GM18868 (cell line): ENCODE measurements around the gene ADAM19.

Source experiments
- ATAC-seq: cut with Tn5 transposase; IDR thresholded peaks from one replicate; pipeline ENCODE4 v1.9.1; 2021; ENCODE audit warnings: mild to moderate bottlenecking, moderate library complexity; ENCODE audit not compliant: unreplicated experiment

The ADAM19 gene

DNA sequence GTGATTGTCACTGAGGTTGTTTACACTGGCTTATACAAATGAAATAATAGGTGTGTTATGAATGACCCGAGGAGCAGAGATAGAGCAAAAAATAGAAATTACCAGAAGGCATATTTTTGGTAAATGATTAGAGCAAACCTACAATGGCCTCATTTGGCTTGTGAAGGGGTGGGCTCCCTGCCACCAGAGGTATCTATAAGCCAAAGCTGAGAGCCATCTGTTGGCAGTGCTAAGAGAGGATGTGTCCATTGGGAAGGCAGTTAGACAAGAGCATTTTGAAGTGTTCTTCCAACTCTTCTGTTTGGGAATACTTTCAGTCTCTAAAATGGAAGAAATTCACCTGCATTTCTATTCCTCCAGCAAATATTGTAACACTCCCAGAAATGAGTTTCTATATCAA lies 104.9 kb downstream of the ADAM19 start:
- ATAC-seq: no peak

DNA sequence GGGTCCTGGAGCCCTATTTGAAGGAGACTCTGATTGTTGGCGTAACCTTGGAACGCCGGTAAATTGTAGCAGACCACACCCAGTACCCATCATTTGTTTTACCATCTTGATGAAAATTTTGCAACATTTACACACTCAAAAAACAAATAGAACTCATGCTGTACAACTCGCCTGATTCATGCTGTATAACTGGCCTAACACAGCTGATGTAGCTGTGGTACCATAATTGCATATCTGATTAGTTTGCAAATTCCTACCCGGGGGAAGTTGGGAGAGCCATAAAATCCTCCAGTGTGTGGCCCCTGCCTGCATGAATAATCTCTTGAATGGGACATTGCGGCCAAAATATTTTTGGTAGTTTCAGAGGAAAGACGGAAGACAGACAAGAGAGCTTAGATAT lies 105.9 kb downstream of the ADAM19 start:
- no peak for ATAC-seq

DNA sequence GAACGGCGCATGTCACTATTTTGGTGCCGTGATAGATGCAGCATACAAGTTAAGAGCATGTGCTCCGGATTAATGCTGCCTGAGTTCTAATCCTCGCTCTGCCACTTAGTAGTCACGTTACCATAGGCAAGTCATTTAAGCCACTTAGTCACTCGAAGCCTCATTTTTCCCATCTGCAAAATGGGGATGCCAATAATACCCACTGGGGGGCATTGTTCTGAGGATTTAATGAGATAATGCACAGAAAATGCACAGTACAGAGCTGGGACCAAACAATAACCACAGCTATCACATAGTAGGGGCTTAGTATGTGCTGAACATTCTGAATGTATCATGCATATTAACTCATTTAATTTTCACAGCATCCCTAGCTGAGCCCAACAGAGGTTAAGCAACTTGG lies 106.5 kb downstream of the ADAM19 start:
- ATAC-seq: no peak

DNA sequence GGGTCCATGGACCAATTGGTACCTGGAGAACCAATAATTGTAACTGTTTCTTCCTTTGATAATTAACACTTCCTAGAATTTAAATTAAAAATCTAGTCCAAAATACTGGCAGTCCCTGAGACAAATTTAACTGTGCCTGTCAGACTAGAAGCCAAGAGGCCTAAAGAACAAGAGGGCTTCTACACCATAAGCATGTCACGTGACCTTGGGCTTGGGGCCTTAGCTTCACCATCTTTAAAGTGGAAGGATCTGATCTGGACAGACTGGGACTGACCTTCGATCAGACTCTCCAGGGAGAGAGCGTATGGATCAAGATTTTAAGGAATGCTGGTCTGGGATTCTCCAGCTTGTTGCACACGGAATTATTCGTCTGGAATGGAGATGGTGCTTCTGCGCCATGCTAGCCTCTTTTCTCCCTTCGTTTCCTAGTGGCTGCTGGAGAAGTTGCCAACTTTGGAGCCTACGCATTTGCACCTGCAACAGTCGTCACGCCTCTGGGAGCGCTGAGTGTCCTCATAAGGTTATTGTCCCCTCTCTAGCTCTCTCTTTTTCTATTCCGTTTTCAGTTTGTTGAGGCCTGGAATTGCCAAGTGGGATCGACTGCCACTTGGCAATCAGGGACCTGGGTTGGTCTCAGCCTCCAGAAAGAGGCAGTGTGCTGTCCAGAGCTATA lies 107.1 kb downstream of the ADAM19 start:
- ATAC-seq: no peak

DNA sequence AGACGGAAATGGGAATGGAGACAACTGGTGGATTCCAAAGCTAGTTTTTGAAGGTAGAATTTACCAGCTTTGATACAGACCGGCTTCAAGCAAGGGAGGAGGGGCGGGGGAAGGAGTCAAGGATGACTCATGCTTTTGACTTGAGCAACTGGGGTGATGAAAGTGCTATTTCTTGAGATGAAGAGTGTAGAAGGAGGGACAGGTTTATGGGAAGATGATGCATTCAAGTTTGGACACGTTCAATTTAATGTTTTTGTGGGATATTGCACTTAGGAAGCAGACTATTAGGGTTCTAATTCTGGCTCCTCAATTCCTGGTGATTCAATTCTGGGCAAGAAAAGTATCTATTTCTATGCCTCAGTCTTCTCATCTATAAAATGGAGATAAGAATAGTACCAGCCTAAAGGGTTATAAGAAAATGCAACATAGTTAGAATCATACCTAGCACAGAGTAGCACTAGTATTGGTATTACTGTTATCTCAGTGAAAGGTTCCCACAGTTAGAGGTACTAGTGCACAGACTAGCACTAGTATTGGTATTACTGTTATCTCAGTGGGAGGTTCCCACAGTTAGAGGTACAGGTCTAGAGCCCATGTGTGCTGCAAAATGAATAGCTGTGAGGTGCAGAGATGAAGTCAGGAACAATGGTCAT lies 110.9 kb downstream of the ADAM19 start:
- ATAC-seq: peak; percentile 95

DNA sequence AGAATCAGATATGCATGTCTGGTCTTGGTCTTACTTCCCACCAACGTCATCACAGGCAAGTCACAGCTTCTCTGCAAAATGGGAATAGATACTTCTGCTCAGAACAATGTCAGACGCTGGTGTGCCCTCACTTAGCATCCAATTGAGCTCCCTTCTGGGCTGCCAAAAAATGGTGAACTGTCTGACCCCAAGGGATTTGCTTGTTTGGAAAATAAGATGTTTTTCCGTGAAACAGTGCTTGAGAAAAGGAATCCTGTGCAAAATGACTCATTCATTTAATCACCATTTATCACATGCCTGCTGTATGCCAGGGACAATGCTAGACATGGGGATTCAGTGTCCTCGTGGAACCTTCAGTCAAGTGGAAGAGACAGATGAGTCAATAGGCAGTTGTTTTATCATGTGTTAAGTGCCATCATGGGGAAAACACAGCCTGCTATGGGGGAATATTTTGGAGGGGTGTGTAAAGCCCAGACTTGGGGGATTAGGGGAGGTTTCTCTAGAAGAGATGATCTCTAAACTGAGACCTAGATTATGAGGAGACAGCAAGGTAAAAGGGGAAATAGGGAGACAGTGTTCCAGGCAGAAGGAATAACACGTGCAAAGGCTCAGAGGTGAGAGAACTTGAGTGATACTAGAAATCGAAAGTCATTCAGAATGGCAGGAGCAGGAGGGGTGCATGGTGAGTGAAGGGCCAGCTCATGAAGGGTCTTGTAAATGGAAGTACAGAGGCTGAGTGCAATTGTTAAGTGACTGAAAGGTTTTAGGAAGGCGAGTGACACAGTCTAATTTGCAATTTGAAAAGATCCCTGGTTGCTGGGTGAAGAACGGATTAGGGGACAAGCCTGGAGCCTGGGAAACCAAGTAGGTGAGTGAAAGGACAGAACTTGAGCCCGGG lies 111.7 kb downstream of the ADAM19 start:
- ATAC-seq: peak; percentile 1

DNA sequence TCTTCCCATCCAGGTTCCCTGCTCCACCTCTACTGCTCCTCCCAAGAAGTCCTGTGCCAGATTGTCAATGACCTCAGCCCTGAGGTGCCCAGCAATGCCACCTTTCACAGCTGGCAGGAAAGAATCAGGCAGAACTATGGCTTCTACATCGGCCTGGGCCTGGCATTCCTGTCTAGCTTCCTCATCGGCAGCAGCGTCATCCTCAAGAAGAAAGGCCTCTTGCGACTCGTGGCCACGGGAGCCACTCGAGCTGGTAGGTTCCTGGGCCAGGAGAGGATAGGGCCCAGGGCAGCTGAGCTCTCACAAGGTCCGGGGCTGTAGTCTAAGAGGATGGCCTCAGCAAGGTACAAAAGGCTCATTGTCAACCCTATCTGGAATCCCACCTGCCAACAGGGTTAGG lies 112.5 kb downstream of the ADAM19 start:
- no peak for ATAC-seq

DNA sequence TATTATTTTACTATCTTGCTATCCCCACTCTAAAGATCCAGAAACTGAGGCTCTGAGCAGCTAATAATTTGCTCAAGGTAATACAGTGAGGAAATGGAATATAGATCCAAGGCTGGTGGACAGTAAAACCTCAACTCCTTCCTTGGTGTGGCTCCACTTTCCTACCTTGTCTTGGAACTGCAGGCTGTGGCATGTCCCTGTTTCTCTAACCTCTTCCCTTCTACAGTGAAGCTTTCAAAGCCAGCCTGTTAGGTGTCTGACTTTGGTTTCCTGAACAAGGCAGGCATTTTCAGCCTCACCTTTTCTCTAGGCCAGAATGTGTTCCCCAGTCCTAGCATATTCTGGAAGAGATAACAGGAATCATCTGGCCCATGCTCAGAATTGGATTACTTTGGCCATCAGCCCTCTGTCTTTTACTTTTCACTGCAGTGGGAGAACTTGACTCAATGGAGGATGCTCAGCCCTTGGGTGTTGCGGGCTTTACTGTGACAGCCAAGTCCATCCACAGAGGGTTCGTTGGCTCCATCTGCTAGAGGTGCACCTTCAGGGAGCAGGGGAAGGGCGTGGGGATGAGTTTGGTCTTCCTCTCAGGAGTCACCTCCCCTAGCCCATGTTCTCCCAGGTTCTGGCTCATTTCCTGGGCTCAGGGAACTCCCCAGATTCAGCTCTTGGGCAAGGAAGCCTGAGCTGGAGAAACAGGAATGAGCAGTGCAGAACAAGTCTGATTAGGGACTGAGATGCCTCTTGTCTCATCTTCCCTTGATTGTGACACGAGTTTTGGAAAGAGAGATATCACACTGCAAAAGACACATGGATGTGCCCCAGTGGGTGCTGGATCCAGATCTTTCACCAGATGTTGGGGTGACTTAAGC lies 114.4 kb downstream of the ADAM19 start:
- no peak for ATAC-seq

DNA sequence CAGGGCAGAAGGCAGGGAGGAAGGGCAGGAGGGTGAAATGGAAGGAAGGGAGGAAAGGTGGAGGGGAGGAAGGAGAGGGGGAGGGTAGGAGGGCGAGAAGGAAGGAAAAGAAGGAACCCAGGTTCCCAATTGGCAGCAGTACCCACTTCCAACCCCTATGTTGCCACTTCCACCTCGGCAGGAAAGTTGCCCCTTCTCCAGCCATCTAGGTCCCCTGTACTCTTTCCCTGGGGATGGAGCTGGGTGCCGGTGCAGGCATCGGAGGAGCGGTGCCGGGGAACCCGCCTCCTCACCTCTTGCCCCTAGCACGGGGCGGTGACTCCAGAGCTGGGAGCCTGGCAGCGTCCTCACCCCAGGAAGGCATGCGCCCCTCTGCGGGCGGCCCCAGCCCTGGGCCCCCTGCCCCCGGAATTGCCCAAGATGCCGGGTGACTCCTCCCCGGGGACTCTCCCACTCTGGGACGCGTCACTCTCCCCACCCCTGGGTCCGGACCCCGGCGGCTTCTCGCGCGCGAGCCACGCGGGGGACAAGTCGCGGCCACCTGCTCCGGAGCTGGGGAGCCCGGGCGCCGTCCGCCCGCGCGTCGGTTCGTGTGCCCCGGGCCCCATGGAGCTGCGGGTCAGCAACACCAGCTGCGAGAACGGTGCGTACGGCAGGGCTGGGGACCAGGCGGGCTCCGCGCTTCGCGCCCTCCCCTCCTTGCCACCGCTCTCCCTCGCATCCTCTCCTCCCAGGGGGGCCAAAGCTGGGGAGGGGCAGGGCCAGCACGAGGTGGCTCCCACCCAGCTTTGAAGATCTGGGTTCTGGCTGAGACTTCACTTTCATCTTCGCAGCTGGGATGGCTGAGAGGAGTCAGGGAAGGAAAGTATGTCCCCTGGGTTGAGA lies 115.6 kb downstream of the ADAM19 start, which contains the start of gene NIPAL4:
NIPAL4 (plus strand) TSS at position 499 of the 885 bp plus-strand sequence; CDS start at position 607, 108 bp downstream.
- ATAC-seq: no peak

DNA sequence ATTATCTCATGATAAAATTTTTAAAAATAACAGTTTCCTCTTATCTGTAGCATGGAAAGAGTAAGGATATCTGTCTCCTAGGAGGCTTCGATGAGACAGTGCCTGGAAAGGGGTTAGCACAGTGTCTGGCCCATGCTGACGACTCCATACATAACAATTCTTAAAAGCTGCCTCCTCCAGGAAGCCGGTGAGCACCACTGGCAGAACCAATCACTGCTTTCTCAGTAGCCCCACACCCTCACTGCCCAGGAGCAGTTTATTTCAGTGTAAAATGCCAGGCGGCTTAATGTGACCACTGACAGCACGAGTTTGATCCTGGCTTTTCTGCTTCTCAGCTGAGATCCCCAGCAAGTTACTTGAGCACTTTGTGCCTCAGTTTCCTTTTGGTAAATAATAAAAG lies 116.7 kb downstream of the ADAM19 start:
- ATAC-seq: no peak

DNA sequence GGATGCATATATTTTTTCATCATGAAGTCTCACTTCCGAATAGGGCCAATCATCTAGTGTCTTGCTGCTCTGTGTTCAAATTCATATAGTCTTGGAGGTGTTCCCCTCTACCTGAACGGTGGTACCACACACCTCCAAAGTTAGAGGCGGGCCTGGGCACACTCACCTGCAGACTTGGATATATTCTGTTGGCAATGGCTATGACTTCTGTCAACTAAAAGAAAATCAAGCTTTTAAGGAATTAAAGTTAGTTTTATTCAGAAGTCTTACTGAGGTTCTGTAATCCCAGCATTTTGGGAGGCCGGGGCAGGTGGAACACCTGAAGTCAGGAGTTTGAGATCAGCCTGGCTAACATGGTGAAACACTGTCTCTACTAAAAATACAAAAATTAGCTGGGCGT lies 118.2 kb downstream of the ADAM19 start:
- no peak for ATAC-seq

DNA sequence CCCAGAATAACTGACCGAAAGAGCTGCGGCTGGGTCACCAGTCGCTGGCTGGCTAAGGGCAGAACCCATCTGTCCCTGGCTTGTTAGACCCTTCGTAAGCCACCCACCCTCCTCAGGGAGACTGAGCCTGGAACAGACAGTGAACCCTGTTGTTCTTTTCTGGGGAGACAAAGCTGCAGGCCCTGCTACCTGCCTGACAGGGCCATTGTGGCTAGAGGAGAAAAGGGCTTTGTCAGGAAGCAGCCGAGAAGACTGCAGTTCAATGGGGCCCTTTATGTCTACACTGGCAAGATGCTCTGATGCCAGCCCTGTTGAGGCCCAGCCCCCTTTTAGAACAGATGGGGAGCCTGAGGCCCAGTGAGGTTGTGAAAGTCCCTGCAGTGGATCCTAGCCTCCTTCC lies 119.3 kb downstream of the ADAM19 start:
- no peak for ATAC-seq

DNA sequence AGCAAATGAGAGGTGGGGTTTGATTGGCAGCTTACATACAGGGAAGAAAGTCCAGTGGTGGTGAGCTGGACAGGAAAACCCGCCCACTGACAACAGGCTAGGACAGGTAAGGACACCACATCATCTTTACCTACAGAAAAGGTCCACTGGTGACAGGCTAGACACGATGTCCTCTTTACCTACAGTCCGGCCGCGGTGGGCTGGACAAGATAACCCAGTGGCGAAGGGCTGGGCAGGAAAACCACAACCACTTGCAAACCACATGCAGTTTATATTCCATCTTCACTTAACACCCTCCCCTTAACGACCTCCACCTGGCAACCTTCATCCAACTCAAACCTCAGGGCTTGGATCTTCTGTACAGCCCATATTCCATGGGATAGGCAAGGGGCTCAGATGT lies 120.5 kb downstream of the ADAM19 start:
- no peak for ATAC-seq

DNA sequence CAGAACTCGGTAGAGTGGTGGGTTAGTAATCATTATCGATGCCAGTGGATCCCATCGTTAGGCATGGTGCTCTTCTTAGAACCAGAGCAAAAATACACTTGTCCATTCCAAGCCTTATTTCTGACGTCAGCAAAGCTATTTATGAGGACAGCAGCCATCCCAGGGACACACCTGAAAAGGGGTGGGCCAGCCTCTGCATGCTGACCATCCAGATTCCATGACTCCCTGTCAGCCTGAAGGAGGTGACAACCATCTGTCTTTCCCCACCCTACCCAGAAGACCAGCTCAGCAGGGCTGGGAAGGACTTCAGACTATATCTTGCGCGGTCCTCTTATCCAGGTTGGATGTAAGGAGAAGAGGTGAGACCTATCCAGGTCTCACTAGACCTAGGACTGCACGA lies 121.3 kb downstream of the ADAM19 start:
- ATAC-seq: no peak

DNA sequence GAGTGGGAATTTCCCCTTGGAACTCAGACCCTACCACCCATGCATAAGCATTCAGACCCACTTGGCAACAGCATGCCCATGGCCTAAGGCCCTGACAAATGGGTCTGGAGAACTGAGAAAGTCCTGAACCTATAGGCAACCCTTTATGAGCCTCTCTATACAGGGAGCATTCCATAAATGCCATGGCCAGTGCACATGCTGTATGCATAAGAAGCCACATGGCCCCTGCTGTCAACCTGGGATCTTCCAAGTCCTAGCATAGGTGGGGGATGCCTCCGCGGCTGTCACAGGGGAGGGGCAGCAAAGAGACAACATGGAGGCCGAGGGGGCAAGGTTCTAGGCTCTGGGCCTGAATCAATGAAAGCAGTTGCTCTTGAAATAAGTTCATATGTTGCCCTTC lies 123.8 kb downstream of the ADAM19 start:
- no peak for ATAC-seq

DNA sequence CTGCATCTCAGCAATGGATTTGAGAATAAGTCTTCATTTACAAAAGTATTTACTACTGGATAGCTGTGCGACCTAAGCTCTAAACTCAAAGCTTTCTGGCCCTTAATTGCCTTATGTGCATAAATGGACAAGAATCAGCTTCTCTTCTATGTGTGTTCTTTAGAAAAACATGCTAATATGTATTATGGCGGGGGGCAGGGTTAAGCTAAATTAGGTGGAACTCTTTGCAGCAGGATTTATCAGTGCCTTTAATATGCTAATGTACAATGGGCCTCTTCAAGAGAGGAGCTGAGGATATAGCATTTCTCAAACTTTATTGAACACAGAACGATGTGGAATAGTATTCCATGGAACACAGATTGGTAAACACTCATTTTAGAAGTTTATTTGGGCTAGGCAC lies 125.6 kb downstream of the ADAM19 start:
- ATAC-seq: no peak

DNA sequence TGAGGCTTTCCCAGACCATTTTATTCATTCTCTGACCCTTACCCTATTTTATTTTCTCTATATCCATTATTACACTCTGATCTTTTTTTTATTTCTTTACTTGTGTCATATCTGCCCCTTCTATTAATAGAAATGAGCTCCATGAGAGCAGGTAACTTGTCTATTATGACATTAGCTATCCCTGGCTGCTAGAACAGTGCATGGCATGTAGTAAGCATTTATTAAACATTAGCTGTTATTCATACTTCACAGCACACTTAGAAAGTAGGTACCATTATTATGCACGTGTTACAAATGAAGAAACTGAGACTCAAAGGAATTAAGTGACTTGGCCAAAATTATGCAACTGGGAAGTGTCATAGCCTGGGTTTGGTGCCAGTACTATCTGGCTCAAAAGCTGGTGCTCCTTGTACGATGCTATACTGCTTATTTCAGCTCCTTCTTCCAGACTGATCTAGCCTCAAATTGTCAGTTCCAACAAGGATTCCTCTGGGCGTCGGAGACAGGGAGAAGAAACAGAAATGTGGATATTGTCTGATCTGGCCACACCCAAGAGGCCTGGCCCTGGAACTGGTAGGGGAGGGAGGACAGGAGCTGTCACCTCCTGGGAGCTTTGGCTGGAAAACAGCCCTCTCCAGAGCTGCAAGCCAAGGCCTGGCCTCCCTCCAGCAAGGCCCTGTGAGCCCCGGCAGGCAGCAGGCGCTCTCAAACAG lies 126.4 kb downstream of the ADAM19 start:
- ATAC-seq: no peak

DNA sequence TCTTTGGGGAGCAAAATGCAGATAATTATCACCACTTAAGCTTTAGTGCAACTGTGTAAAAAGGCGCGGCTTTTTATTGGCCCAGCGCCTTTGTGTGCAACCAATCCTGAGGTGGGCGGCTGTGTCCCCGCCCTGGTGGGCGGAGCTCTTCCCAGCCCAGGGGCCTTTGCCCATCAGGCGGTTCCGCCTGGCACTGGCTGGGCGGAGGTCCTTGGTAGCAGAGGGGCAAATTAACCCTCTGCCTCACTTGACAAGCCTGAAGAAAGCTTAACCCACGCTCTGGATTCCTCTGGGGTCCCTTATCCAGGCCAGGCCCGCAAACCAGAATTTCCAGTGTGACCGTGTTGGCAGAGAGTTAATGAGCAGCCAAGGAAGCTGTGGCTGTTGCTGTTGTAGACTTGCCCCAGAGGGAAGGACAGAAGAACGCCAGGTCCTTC lies 128.4 kb downstream of the ADAM19 start:
- ATAC-seq: no peak

DNA sequence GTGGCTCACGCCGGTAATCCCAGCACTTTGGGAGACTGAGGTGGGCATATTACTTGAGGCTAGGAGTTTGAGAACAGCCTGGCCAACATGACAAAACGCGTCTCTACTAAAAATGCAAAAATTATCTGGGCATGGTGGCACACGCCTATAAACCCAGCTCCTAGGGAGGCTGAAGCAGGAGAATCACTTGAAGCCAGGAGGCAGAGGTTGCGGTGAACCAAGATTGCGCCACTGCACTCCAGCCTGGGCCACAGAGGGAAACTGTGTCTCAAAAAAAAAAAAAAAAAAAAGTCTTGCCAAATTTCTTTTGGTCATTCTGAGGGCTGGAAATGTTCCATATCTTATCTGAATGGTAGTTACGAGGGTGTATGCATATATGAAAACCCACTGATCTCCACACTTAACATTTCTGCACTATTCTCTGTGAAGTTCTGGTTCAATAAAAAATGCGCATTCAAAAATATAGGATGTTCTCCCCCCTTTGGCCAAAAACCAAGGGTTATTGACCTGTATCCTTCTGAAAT lies 129.1 kb downstream of the ADAM19 start:
- ATAC-seq: no peak
